ENCODE results near the gene FAM131B.

FAM131B gene

DNA sequence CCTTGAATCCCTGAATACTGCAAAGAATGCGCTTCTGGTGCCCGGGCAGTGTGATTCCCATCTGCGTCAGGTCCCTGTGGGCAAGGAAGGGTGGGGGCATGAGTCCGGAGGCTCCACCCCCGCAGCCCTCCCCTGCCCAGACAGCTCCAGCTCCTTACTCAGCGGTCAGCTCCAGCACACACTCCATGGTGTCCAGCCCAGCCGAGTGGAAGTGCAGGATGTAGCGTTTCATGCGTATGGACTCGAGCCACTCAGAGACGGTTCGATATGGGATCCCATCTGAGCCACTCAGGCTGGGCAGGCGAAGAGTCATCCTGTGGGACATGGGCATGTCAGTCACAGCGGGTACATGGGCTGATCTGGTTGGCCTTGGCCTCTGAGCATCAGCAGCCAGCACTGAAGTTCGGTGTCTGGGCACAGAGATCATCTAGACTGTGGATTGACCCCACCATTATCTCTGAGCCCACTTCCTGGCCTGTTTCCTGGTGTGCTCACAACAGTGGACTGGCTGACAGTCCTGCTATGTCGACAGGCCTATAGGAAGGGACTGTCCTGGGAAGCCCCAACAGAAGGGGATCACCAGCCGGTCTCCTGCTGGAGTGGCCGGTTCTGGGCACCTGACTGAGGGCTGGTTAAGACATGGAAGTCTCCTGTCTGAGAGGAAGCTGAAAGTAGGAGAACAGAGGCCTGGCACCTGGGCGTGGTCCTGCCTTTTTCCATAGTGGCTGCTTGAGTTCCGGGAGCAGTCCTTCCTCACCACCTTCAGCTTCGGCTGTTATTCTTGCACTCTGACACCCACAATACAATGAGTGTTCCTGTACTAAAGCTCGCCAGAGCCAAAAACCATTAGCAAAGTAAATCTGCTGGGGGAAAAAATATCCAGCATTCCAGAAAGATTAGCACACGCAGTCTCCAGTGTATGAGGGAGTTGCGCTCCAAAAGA, 29.2 kb upstream of the FAM131B start:
- Mint-ChIP-seq H3K27ac (peak overlapping the region in 1 of 2 donors; percentile 57), H3K4me1 (ENCODE audit: low read depth in 2 of 2) (peaks cover 17 to 19% of the 10 kb centered on the region in 2 donors), H3K36me3 (ENCODE audit: insufficient read depth) (peaks cover 27% of the 10 kb centered on the region), H3K9me3 (no peaks in the 10 kb centered on the region), H3K27me3 (no peaks in the 10 kb centered on the region), H3K4me3 (no peak overlapping the region)
- DNase-seq: no peak
- ATAC-seq (replicated peaks): no peak

DNA sequence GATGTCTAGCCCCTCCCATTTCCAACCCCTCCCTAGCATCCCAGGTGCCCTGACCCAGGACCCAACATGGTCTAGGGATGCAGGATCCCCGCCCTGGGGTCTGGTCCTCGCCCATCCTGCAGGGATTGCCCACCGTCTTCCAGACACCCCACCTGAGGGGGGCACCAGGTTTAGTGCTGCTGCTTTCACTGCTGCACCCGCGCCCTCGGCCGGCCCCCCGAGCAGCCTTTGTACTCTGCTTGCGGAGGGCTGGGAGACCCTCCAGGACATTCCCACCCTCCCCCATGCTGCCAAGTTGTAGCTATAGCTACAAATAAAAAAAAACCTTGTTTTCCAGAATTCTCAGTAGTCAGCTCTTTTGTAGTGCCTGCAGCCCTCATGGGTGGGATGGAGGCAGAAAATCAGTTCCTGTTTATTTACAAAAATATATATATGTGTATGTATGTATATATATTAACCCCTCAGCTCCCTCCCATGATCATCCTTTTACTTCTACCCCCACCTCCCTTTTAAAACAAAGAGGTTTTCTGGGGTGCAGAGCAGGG, 28.3 kb upstream of the FAM131B start:
- H3K4me3 Mint-ChIP-seq: no peak overlapping the region

DNA sequence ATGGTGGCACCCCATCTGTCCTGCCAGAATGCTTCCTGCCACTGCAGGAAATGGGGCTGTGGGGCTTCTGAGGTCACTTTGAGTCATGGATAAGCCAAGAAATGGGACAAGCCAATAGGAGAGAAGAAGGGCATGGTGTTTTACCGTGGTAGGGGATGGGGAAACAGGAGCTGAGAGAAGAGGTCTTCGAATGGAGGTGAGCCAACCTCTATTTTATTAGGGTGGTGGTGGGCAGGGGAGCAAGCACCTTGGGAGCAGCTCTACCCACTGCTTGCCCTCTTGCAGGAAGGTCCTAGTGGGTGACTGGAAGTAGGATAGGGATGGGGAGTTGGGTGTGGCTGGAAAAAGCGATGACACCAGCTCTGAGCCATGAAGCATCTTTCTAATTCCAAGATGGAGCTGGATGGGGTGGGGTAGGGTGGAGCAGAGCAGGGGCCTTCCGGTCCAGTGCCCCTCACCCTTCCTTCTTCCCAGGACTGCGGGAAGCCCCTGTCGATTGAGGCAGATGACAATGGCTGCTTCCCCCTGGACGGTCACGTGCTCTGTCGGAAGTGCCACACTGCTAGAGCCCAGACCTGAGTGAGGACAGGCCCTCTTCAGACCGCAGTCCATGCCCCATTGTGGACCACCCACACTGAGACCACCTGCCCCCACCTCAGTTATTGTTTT, 27.7 kb upstream of the FAM131B start:
- Mint-ChIP-seq H3K9me3 (no peaks in the 10 kb centered on the region), H3K27me3 (no peaks in the 10 kb centered on the region), H3K4me1 (ENCODE audit: low read depth in 2 of 2) (peaks cover 16 to 17% of the 10 kb centered on the region in 2 donors), H3K36me3 (ENCODE audit: insufficient read depth) (peaks cover 27% of the 10 kb centered on the region), H3K4me3 (no peak overlapping the region), H3K27ac (peak overlapping the region; percentile 11 to 19)
- no peak for ATAC-seq (replicated peaks)
- DNase-seq: no peak

More for the DNA sequence above, 28.3 kb upstream of the FAM131B start:
- H3K27me3 Mint-ChIP-seq: no peaks in the 10 kb centered on the region
- H3K36me3 Mint-ChIP-seq (ENCODE audit: insufficient read depth): peaks cover 27% of the 10 kb centered on the region
- no peaks in the 10 kb centered on the region for H3K9me3 Mint-ChIP-seq
- no peak overlapping the region for H3K27ac Mint-ChIP-seq
- no peak for ATAC-seq (replicated peaks)
- H3K4me1 Mint-ChIP-seq (ENCODE audit: low read depth in 2 of 2): peaks cover 17 to 19% of the 10 kb centered on the region in 2 donors
- no peak for DNase-seq

DNA sequence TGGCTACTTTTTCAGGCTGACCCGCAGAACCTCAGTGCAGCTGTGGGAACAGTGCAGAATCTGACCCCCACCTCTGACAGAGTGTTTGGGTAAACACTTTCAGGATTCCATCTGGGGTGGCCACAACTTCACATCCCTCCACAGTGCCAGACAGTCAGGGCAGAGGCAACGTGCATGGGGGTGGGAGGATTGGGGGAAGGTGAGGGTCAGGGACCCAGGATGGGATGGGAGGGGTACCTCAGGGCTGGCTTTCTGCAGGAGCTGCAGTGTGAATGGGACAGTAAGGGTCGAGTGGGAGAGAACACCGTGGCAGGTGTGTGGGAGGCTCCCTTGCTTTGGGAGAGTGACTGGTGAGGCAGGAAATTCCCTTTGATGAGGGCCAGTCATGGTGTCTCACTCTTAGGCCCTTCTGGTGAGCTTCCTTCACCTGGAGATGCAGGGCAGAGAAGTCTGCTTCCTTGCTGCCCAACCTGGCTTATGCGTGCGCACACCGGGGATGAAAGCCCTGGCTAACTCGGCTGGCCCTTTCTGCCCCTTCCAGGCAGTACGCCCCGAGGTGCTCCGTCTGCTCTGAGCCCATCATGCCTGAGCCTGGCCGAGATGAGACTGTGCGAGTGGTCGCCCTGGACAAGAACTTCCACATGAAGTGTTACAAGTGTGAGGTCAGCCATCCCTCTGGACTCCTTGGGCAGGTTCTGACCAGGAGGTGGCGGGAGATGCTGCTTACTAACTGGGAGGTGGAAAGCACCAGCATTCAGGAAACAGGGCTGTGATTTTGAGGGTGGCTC, 27.0 kb upstream of the FAM131B start:
- peaks cover 27% of the 10 kb centered on the region for H3K36me3 Mint-ChIP-seq (ENCODE audit: insufficient read depth)
- no peak overlapping the region for H3K4me3 Mint-ChIP-seq
- H3K4me1 Mint-ChIP-seq (ENCODE audit: low read depth in 2 of 2): peaks cover 12% of the 10 kb centered on the region in 2 donors
- no peaks in the 10 kb centered on the region for H3K27me3 Mint-ChIP-seq
- ATAC-seq (replicated peaks): no peak
- no peak for DNase-seq
- H3K27ac Mint-ChIP-seq: peak overlapping the region; percentile 11 to 19
- no peaks in the 10 kb centered on the region for H3K9me3 Mint-ChIP-seq

DNA sequence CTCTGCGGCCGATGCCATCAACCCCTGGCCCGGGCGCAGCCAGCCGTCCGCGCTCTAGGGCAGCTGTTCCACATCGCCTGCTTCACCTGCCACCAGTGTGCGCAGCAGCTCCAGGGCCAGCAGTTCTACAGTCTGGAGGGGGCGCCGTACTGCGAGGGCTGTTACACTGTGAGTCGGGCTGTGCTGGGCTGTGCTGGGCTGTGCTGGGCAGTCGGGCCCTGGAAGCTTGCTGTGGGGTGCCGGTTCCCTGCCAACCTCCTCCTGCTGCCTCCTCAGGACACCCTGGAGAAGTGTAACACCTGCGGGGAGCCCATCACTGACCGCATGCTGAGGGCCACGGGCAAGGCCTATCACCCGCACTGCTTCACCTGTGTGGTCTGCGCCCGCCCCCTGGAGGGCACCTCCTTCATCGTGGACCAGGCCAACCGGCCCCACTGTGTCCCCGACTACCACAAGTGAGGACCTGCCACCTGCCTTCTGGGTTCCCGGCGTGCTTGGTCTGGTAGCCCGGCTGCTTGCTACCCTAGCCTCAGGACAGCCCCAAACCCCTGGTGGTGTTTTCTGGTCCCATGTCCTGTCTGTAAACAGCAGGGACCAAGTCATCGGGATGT, 26.1 kb upstream of the FAM131B start:
- H3K36me3 Mint-ChIP-seq (ENCODE audit: insufficient read depth): peaks cover 27% of the 10 kb centered on the region
- H3K4me3 Mint-ChIP-seq: no peak overlapping the region
- no peak for DNase-seq
- peaks cover 8 to 9% of the 10 kb centered on the region in 2 donors for H3K4me1 Mint-ChIP-seq (ENCODE audit: low read depth in 2 of 2)
- no peak overlapping the region for H3K27ac Mint-ChIP-seq
- no peak for ATAC-seq (replicated peaks)
- no peaks in the 10 kb centered on the region for H3K9me3 Mint-ChIP-seq
- no peaks in the 10 kb centered on the region for H3K27me3 Mint-ChIP-seq

DNA sequence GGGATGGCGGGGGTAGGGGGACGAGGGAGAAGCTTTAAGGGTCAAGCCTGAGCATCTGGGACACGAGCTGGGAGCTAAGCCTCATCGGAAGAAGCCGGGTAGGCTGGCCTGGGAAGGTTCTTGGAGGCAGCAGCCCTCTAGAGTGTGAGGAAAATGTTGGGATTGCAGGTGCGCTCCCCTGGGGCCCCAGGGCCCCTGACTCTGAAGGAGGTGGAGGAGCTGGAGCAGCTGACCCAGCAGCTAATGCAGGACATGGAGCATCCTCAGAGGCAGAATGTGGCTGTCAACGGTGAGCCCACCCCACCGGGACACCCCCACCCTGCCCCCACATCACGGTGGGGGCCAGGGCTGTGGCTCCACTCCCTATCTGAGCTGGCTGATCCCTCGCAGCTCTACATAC, 25.5 kb upstream of the FAM131B start:
- Mint-ChIP-seq H3K27me3 (no peaks in the 10 kb centered on the region), H3K36me3 (ENCODE audit: insufficient read depth) (peaks cover 27% of the 10 kb centered on the region), H3K9me3 (no peaks in the 10 kb centered on the region), H3K4me1 (ENCODE audit: low read depth in 2 of 2) (peaks cover 8 to 10% of the 10 kb centered on the region in 2 donors), H3K4me3 (no peak overlapping the region), H3K27ac (no peak overlapping the region)
- DNase-seq: no peak
- ATAC-seq (replicated peaks): no peak

DNA sequence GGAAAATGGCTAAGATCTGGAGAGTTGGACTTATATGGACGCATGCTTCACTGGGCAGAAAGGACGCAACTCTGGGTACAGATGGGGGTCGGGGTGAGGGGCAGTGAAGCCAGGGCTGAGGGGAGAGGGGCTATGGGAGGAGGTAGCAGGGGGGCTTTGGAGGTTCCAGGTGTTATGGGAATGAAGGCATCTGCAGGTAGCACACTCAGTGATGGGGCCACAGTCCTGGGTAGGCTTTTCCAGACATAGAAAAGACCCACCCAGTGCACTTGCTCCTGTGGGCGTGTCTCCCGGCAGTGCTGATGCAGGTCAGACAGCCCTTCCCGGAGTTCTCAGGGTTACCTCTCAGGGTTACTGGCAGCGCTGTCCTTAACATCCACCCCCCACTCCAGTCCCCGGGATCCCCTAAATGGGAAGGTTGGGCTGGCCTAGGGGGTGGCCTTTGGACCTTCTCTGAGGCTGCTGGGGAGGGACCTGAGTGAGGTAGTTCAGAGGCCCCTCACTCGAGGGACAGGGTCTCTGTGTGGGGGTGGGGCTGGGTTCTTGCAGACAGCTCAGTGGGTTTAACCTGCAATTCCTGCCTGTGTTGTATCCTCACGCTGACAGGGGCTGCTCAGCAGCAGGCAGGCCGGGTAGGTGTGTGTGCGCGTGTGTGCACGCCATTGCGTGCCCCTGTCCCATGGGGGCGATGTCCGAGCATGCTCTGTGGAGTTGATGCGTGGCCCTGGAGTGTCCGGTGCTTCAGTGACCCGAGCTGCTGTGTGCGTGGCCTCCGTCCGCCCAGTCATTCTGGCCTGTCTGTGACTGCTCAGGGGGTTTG, 24.9 kb upstream of the FAM131B start:
- DNase-seq: no peak
- no peak overlapping the region for H3K27ac Mint-ChIP-seq

DNA sequence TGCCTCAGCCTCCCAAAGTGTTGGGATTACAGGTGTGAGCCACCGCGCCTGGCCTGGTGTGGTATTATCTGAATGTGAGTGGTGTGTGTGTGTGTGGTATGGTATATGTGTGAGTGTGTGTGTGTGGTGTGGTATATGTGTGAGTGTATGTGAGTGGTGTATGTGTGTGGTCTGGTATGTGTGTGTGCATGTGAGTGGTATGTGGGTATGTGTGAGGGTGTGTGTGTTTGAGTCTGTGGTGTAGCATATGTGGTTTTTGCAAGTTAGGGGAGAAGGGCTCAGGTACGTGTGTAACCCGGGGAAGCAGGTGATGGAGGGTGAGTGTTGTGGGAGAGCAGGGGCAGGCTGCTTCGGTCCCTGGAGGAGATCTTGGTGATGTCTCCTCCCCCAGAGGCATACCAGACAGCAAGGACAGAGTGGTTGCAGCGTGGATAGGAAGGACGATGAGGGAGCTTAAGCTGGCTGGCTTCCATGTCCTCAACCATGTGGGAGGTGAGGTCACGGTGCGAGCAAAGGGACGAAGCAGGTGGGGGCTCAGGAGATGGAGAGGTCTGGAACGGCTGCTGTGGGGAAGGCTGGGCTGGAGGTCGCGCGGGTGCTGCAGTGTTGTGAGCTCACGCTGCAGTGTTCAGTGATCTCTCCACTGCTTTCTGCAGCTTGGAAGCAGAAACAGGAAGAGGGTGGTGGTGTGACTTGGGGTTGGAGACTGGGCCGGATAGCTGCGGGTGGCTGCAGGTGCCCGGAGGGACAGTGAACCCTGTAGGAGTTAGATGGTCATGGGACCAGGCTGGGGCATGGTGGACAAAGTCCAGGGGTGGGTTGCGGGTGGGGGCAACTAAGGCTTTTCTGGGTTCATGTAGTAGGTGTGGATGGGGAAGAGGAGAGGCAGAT, 23.6 kb upstream of the FAM131B start:
- H3K27ac Mint-ChIP-seq: no peak overlapping the region
- H3K9me3 Mint-ChIP-seq: no peaks in the 10 kb centered on the region
- DNase-seq (peak; percentile 43 to 48 (median 43)), ATAC-seq (replicated peaks) (peak; percentile 72)
- no peak overlapping the region for H3K4me3 Mint-ChIP-seq
- H3K4me1 Mint-ChIP-seq (ENCODE audit: low read depth in 2 of 2): peaks cover 11 to 15% of the 10 kb centered on the region in 2 donors
- H3K27me3 Mint-ChIP-seq: no peaks in the 10 kb centered on the region
- peaks cover 23% of the 10 kb centered on the region for H3K36me3 Mint-ChIP-seq (ENCODE audit: insufficient read depth)

More for the DNA sequence above, 24.9 kb upstream of the FAM131B start:
- Mint-ChIP-seq H3K4me3 (no peak overlapping the region), H3K9me3 (no peaks in the 10 kb centered on the region), H3K27me3 (no peaks in the 10 kb centered on the region), H3K4me1 (ENCODE audit: low read depth in 2 of 2) (peaks cover 10 to 15% of the 10 kb centered on the region in 2 donors), H3K36me3 (ENCODE audit: insufficient read depth) (peaks cover 27% of the 10 kb centered on the region)
- ATAC-seq (replicated peaks): no peak

DNA sequence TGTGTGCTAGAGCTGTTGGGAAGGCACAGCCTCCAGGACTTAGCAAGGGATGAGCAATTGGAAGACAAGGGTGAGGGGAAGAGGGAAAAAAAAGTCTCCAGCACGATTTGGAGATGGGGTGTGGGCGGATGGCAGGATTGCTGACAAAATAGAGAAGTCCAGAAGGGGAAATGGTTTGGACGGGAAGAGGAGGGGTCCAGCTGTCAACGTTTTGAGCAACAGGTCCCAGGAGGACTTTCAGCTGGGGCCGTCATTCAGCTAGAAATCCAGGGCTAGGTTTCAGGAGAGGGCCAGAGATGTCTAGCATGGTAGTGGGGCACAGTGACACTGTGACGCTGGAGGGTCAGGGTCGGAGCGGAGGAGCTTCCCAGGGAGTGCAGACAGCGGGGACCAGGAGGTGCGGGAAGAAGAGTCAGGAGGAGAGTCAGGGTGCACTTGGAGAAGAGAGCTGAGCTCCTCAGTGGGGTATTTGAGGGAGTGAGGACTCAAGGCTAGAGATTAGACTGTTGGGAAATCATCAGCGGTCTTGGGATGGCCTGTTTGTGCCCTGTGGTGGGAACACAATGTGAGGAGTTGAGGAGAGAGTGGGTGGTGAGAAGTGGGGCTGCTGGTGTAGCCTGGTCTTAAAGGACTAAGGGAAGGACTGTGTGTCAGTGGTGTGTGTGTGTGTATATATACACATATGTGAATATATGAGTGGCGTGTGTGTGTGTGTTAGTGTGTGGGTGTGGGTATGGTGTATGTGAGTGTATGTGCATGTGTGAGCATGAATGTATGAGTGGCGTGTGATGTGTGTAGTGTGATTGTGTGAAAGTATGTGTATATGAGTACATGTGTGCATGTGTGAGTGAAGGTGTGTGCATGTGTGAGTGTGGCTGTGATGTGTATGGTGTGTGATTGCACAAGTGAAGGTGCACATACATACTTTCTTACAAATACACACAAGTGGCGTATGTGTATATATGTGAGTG, 22.4 kb upstream of the FAM131B start:
- no peaks in the 10 kb centered on the region for H3K9me3 Mint-ChIP-seq
- DNase-seq: no peak
- H3K4me1 Mint-ChIP-seq (ENCODE audit: low read depth in 2 of 2): peaks cover 11 to 15% of the 10 kb centered on the region in 2 donors
- no peak for ATAC-seq (replicated peaks)
- no peaks in the 10 kb centered on the region for H3K27me3 Mint-ChIP-seq
- peaks cover 16% of the 10 kb centered on the region for H3K36me3 Mint-ChIP-seq (ENCODE audit: insufficient read depth)
- no peak overlapping the region for H3K4me3 Mint-ChIP-seq
- no peak overlapping the region for H3K27ac Mint-ChIP-seq

DNA sequence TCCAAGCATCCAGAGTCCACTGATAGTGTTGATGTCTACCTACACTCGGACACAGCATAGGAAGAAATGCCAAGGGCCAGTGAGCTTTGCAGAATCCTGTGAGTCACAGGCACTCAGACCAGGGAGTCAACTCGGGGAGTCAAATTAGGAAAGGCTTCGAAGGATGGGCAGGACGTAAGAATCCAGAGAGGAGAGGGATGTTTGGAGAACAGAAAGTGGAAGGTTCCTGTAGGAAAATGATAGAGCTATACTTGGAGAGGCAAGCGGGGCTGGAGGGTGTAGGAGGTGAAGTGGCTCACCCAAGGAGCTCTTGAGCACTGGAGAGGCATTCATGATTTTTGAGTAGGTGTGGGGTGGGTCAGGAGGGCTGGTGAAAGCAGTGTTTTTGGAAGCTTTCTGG, 21.6 kb upstream of the FAM131B start:
- H3K4me3 Mint-ChIP-seq: no peak overlapping the region
- H3K36me3 Mint-ChIP-seq (ENCODE audit: insufficient read depth): peaks cover 19% of the 10 kb centered on the region
- peaks cover 17 to 18% of the 10 kb centered on the region in 2 donors for H3K4me1 Mint-ChIP-seq (ENCODE audit: low read depth in 2 of 2)
- DNase-seq (no peak), ATAC-seq (replicated peaks) (no peak)
- H3K9me3 Mint-ChIP-seq: no peaks in the 10 kb centered on the region
- H3K27me3 Mint-ChIP-seq: no peaks in the 10 kb centered on the region
- no peak overlapping the region for H3K27ac Mint-ChIP-seq

DNA sequence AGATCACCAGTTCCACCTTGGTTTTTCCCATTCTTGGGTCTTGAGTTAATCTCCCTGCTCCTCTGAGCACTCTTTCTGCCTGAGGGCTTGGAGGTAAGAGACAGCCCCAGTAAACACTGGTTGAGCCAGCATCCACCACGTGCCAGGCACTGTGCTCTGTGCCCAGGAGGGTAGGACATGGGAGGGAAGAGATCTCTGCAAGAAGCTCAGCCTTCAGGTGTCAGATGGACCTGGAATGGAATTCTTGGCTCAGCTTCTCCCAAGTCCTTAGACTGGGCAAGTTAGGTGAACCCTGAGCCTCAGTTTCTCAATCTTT, 21.1 kb upstream of the FAM131B start:
- no peak for DNase-seq
- peaks cover 19% of the 10 kb centered on the region for H3K36me3 Mint-ChIP-seq (ENCODE audit: insufficient read depth)
- H3K27ac Mint-ChIP-seq: no peak overlapping the region
- no peaks in the 10 kb centered on the region for H3K9me3 Mint-ChIP-seq
- ATAC-seq (replicated peaks): no peak
- no peak overlapping the region for H3K4me3 Mint-ChIP-seq
- H3K4me1 Mint-ChIP-seq (ENCODE audit: low read depth in 2 of 2): peaks cover 21 to 22% of the 10 kb centered on the region in 2 donors
- no peaks in the 10 kb centered on the region for H3K27me3 Mint-ChIP-seq

Measured in effector memory CD8-positive, alpha-beta T cell (primary cell).